ENCODE results near the gene TMEM98. TPM values are rescaled to one million over a fixed set of nuclear protein-coding genes. Genes with fewer than 3 reads are reported as not detected.
"Not testable (repeated sequence)": the region's sequence is repeated elsewhere in the genome, so short reads cannot be mapped to it uniquely, and the experiment has no call there.

Gene TMEM98
- polyA plus RNA-seq, 2 of the 4 experiments (the other 2 are of a cell fraction): 46.6 to 61.0 TPM

- TF ChIP-seq, protein P1, sequence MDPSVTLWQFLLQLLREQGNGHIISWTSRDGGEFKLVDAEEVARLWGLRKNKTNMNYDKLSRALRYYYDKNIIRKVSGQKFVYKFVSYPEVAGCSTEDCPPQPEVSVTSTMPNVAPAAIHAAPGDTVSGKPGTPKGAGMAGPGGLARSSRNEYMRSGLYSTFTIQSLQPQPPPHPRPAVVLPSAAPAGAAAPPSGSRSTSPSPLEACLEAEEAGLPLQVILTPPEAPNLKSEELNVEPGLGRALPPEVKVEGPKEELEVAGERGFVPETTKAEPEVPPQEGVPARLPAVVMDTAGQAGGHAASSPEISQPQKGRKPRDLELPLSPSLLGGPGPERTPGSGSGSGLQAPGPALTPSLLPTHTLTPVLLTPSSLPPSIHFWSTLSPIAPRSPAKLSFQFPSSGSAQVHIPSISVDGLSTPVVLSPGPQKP (IDR thresholded peaks at IDR 0.05; ENCODE audit: low read depth, low read length): no peak
Measured at GRCh38 chr17:32985050-32985756, 57.2 kb downstream of the TMEM98 start (continued).

DNA sequence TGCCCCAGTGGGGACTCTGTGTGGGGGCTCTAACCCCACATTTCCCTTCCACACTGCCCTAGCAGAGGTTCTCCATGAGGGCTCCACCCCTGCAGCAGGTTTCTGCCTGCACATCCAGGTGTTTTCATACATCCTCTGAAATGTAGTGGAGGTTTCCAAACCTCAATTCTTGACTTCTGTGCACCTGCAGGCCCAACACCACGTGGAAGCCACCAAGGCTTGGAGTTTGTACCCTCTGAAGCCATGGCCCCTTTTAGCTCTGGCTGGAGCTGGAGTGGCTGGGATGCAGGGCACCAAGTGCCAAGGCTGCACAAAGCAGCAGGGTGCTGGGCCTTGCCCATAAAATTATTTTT is 59.5 kb downstream of the TMEM98 start:
- DNase-seq (ENCODE audit: low read depth in 1 of 2, low spot score in 1 of 2); H3K4me2 ChIP-seq; ATAC-seq; H3K27ac ChIP-seq; POLR2A ChIA-PET; FAIRE-seq; H3K4me3 ChIP-seq; H3K4me1 ChIP-seq: not testable (repeated sequence)
- CTCF ChIA-PET: interaction anchor here (1.4 to 1.5 kb wide), 2 partner anchors 11 to 12 kb away, joined by 5 to 6 read pairs; no protein-coding TSS in a partner anchor
- 0% methylated on average over 1 of the region's 1 CpG for WGBS (ENCODE audit: missing lambda C conversion rate)
- peaks cover 12% of the 10 kb centered on the region for H3K9me3 ChIP-seq

DNA sequence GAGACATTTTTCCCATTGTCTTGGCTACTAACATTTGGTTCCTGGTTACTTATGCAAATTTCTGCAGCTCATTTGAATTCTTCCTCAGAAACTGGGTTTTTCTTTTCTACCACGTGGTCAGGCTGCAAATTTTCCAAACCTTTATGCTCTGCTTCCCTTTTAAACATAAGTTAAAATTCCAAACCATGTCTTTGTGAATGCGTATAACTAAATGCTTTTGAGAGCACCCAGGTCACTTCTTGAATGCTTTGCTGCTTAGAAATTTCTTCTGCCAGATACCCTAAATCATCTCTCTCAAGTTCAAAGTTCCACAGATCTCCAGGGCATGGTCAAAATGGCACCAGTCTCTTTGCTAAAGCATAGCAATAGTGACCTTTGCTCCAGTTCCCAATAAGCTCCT is 59.9 kb downstream of the TMEM98 start:
- H3K9me3 ChIP-seq; H3K4me1 ChIP-seq; H3K4me2 ChIP-seq; H3K27ac ChIP-seq; ATAC-seq; FAIRE-seq; H3K4me3 ChIP-seq; DNase-seq (ENCODE audit: low read depth in 1 of 2, low spot score in 1 of 2); POLR2A ChIA-PET: not testable (repeated sequence)
- CTCF ChIA-PET: interaction anchor here (1.4 to 1.5 kb wide), 2 partner anchors 10 to 11 kb away, joined by 5 to 6 read pairs; no protein-coding TSS in a partner anchor
- 42% methylated on average over 2 of the region's 2 CpGs for WGBS (ENCODE audit: missing lambda C conversion rate)

DNA sequence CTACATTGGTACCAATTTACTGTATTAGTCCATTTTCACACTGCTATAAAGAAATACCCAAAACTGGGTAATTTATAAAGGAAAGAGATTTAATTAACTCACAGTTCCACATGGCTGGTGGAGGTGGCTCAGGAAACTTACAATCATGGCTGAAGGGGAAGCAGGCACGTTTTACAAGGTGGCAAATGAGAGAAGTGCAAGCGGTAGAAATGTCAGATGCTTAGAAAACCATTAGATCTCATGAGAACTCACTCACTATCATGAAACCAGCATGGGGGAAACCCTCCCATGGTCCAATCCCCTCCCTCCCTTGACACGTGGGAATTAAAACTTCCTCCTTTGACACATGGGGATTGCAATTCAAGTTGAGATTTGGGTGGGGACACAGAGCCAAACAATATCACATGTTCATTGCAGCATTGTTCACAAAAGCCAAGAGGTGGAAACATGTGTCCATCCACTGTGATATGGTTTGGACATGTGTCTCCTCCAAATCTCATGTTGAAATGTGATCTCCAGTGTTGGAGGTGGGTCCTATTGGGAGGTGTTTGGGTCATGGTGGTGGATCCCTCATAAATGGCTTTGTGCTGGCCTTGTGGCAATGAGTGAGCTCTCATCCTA is 60.6 kb downstream of the TMEM98 start:
- ChIA-PET POLR2A (no interaction called here), CTCF (interaction anchor here (1.4 to 1.7 kb wide), 2 partner anchors 10 to 11 kb away, joined by 4 to 5 read pairs; no protein-coding TSS in a partner anchor)
- no peak overlapping the region for H3K4me2 ChIP-seq
- peaks cover 6% of the 10 kb centered on the region for H3K9me3 ChIP-seq
- ATAC-seq (no peak), DNase-seq (ENCODE audit: low read depth in 1 of 2, low spot score in 1 of 2) (no peak), FAIRE-seq (no peak)
- no peak overlapping the region for H3K4me3 ChIP-seq
- no peak overlapping the region for H3K27ac ChIP-seq
- TF ChIP-seq CEBPB (IDR thresholded peaks at IDR 0.05) (no peak), EP300 (IDR thresholded peaks at IDR 0.05) (no peak), KDM1A (IDR thresholded peaks at IDR 0.05; ENCODE audit: low read depth) (no peak), CHD4 (IDR thresholded peaks at IDR 0.05; ENCODE audit: borderline replicate concordance) (no peak), EHF (CRISPR knock-in tag; IDR thresholded peaks at IDR 0.05) (no peak), HES2 (IDR thresholded peaks at IDR 0.05) (no peak), BHLHE40 (IDR thresholded peaks at IDR 0.05; ENCODE audit: low read depth, low read length) (no peak)
- H3K4me1 ChIP-seq: no peaks in the 10 kb centered on the region
- WGBS (ENCODE audit: missing lambda C conversion rate): 24% methylated on average over 3 of the region's 3 CpGs

GRCh38 chr17:32992321-32993033 is 64.5 kb downstream of the TMEM98 start:
- 22% methylated on average over 13 of the region's 13 CpGs for WGBS (ENCODE audit: missing lambda C conversion rate)
- ChIA-PET CTCF (no interaction called here), POLR2A (no interaction called here)
- Histone ChIP-seq H3K27ac (no peak overlapping the region), H3K4me1 (no peaks in the 10 kb centered on the region), H3K4me3 (no peak overlapping the region), H3K4me2 (no peak overlapping the region), H3K9me3 (peaks cover 6% of the 10 kb centered on the region; the same call in 2 of the 3 replicates)
- no peak for DNase-seq (ENCODE audit: low read depth in 1 of 2, low spot score in 1 of 2)
- ATAC-seq: no peak
- no peak for TF ChIP-seq TFCP2L1 (CRISPR knock-in tag; IDR thresholded peaks at IDR 0.05)
- TF ChIP-seq RCOR1 (IDR thresholded peaks at IDR 0.05; ENCODE audit: low read depth, low read length): no peak
- TF ChIP-seq, protein P2, sequence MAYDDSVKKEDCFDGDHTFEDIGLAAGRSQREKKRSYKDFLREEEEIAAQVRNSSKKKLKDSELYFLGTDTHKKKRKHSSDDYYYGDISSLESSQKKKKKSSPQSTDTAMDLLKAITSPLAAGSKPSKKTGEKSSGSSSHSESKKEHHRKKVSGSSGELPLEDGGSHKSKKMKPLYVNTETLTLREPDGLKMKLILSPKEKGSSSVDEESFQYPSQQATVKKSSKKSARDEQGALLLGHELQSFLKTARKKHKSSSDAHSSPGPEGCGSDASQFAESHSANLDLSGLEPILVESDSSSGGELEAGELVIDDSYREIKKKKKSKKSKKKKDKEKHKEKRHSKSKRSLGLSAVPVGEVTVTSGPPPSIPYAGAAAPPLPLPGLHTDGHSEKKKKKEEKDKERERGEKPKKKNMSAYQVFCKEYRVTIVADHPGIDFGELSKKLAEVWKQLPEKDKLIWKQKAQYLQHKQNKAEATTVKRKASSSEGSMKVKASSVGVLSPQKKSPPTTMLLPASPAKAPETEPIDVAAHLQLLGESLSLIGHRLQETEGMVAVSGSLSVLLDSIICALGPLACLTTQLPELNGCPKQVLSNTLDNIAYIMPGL (CRISPR knock-in tag; IDR thresholded peaks at IDR 0.05; ENCODE audit: borderline replicate concordance): no peak
- TF ChIP-seq RAD21 (conservative IDR thresholded peaks at IDR 0.05 in 1 of 2, IDR thresholded peaks at IDR 0.05 in 1 of 2): no peak
- TF ChIP-seq RARB (CRISPR knock-in tag; IDR thresholded peaks at IDR 0.05): no peak
- FAIRE-seq: no peak

All from A549 (cell line).